ENCODE results near the gene PFKFB3. TPM values are rescaled to one million over a fixed set of nuclear protein-coding genes. Genes with fewer than 3 reads are reported as not detected.
"Not testable (repeated sequence)": the region's sequence is repeated elsewhere in the genome, so short reads cannot be mapped to it uniquely, and the experiment has no call there.

Gene PFKFB3
- total RNA-seq, 4 donors from 2014 or later = 8.4 to 11.8 (median 9.4) TPM

- Histone ChIP-seq H3K36me3 (no peaks in the 10 kb centered on the region), H3K27me3 (no peaks in the 10 kb centered on the region), H3K27ac (no peak overlapping the region), H3K4me3 (replicated peaks in 1 of 3) (no peak overlapping the region), H3K4me1 (no peaks in the 10 kb centered on the region), H3K9me3 (no peaks in the 10 kb centered on the region)
- TF ChIP-seq CTCF (IDR thresholded peaks at IDR 0.05) = no peak
- no peak for TF ChIP-seq POLR2A (IDR thresholded peaks at IDR 0.05)
- 85 to 93% methylated on average over 9 of the region's 9 CpGs for WGBS, 2 donors
- intact Hi-C loops (cut with DNase I) = no loop called here
- no peak for DNase-seq
These were observed 15.9 kb upstream of the PFKFB3 start for GRCh38 chr10:6186894-6187256.

GRCh38 chr10:6187278-6187677, 15.5 kb upstream of the PFKFB3 start:
- TF ChIP-seq CTCF (IDR thresholded peaks at IDR 0.05) (no peak), POLR2A (IDR thresholded peaks at IDR 0.05) (no peak)
- H3K36me3 ChIP-seq = no peaks in the 10 kb centered on the region

DNA sequence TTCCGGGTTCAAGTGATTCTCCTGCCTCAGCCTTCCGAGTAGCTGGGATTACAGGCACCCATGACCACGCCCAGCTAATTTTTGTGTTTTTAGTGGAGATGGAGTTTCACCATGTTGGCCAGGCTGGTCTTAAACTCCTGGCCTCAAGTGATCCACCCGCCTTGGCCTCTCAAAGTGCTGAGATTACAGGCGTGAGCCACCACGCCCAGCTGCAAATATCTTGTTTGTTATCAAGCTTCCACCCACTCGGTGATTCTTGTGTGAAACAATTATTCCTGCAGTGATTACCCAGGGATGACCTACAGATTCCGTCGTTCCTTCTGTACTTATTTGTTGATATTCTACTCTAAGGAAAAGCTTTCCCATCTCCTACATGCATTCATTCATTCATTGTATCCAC, 12.7 kb upstream of the PFKFB3 start:
- H3K4me3 ChIP-seq (replicated peaks in 1 of 3); DNase-seq; intact Hi-C loops (cut with DNase I); H3K27me3 ChIP-seq; H3K4me1 ChIP-seq; H3K27ac ChIP-seq; H3K9me3 ChIP-seq; H3K36me3 ChIP-seq: not testable (repeated sequence)
- WGBS, 2 donors = 92% methylated on average over 9 of the region's 9 CpGs

More at GRCh38 chr10:6187278-6187677, 15.5 kb upstream of the PFKFB3 start:
- Histone ChIP-seq H3K4me3 (replicated peaks in 1 of 3) (no peak overlapping the region), H3K27ac (no peak overlapping the region), H3K9me3 (no peaks in the 10 kb centered on the region), H3K4me1 (no peaks in the 10 kb centered on the region), H3K27me3 (no peaks in the 10 kb centered on the region)
- intact Hi-C loops (cut with DNase I) = no loop called here
- WGBS, 2 donors = 91 to 93% methylated on average over 6 of the region's 6 CpGs
- no peak for DNase-seq

DNA sequence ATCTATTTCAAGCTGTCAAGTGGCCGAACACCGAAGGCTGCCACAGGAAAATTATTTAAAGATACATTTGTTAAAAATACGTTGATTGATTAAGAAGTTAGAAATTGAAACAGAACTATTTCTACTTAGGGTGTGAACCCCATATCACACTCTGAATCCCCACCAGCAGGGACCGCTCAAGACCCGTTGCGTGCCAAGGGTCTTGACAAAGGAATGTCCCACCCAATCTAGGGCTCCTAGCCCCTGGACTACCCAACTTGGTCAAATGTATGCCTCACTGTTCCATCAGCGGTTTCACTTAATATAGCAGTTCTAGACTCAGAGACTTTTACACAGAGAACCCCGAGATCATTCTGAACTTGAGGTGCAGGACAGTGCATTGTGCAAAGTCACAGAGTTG, 11.6 kb upstream of the PFKFB3 start:
- WGBS, 2 donors = 79 to 80% methylated on average over 8 of the region's 8 CpGs
- Histone ChIP-seq H3K27me3 (no peaks in the 10 kb centered on the region), H3K4me3 (replicated peaks in 1 of 3) (no peak overlapping the region), H3K27ac (no peak overlapping the region), H3K4me1 (peaks cover 0 to 5% of the 10 kb centered on the region in 2 donors), H3K9me3 (no peaks in the 10 kb centered on the region), H3K36me3 (no peaks in the 10 kb centered on the region)
- intact Hi-C loops (cut with DNase I) = no loop called here
- TF ChIP-seq CTCF (IDR thresholded peaks at IDR 0.05) (no peak), POLR2A (IDR thresholded peaks at IDR 0.05) (no peak)
- DNase-seq = no peak

GRCh38 chr10:6191569-6191968, 11.2 kb upstream of the PFKFB3 start:
- no peak overlapping the region for H3K4me3 ChIP-seq (replicated peaks in 1 of 3)
- no peak for DNase-seq
- intact Hi-C loops (cut with DNase I) = no loop called here

DNA sequence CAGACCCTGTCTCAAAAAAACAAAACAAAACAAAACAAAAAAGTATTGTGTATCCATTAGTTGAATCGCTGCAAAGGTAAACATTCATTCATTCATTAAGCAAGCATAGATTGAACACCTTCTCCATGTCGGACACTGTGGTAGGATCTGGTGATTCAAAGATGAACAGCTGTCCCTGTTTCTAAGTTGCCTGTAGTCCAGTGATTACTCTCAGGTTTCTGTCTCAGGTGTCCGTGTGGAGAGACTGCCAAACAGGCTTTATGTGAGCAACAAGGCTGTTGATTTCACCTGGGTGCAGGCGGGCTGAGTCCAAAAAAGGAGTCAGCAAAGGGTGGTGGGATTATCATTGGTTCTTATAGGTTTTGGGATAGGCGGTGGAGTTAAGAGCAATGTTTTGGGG, 9.4 kb upstream of the PFKFB3 start:
- intact Hi-C loops (cut with DNase I) = not testable (repeated sequence)

More at GRCh38 chr10:6191569-6191968, 11.2 kb upstream of the PFKFB3 start:
- Histone ChIP-seq H3K4me1 (peaks cover 0 to 5% of the 10 kb centered on the region in 2 donors), H3K36me3 (no peaks in the 10 kb centered on the region), H3K27ac (no peak overlapping the region), H3K27me3 (no peaks in the 10 kb centered on the region), H3K9me3 (no peaks in the 10 kb centered on the region)
- TF ChIP-seq CTCF (IDR thresholded peaks at IDR 0.05) (no peak), POLR2A (IDR thresholded peaks at IDR 0.05) (no peak)
- WGBS, 2 donors = 93 to 95% methylated on average over 16 to 19 of the region's 19 CpGs

More for the DNA sequence above, 9.4 kb upstream of the PFKFB3 start:
- H3K27ac ChIP-seq; H3K4me3 ChIP-seq (replicated peaks in 1 of 3); H3K4me1 ChIP-seq; H3K9me3 ChIP-seq; DNase-seq; H3K27me3 ChIP-seq; H3K36me3 ChIP-seq: not testable (repeated sequence)
- WGBS, 2 donors = 93 to 96% methylated on average over 5 of the region's 5 CpGs
